Epidermal melanocyte (primary cell): Measurements from ENCODE around the gene CASQ2.
A peak's percentile ranks its signal among the peaks of the same experiment; 100 is the strongest.

Experiments
- DNase-seq: peaks from one replicate; pipeline ENCODE4 v3.0.0; 2011; ENCODE audit warnings: low spot score; ENCODE audit not compliant: insufficient read length

The CASQ2 gene

GRCh38 chr1:115729756-115730155 is 38.8 kb downstream of the CASQ2 start:
- no peak for DNase-seq

GRCh38 chr1:115728341-115728740 is 40.2 kb downstream of the CASQ2 start:
- no peak for DNase-seq

DNA sequence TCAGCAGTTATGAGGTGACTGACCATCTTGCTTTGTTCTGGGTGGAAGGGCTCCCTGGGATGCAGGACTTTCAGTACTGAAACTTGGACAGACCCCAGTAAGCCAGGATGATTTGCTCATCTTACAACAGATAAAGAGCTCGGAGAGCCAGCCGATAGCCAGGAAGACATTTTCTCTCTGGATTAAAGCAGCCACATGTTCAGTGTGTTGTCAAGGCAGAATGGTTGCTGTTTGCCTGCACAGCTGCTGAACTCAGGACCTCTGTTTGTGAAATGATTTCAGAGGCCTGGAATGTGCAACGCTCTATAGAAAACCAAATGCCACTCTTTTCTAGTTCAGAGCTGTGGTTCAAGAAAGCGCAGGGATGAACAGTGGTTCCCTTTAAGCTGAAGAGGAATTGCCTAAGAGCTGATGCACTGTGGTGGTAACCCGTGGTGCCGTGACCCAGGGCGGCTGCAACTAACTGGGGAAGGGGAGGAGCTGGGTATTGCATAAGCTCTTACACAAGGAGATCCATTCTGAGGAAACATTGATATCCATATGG is 40.7 kb downstream of the CASQ2 start:
- peak; percentile 66 for DNase-seq

- no peak for DNase-seq
Observed at GRCh38 chr1:115726570-115726969, 41.9 kb downstream of the CASQ2 start.

DNA sequence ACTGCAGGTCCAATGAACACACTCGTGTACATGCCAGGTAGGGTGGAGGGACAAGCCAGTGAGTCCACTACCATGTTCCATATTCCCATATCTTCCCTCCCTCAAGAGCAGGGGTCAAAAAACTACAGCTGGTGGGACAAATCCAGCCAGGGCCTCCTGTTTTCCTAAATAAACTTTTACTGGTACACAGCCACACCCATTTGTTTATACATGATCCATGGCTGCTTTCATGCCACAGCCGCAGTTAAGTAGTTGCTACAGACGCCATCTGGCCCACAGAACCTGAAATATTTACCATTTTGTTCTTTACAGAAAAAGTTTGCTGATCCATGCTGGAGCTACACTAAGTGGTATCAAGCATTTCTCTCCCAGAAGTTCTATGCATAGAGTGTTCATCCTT is 42.4 kb downstream of the CASQ2 start:
- DNase-seq: no peak

- no peak for DNase-seq
Observed at GRCh38 chr1:115725600-115725999, 42.9 kb downstream of the CASQ2 start.

GRCh38 chr1:115723756-115724155 is 44.8 kb downstream of the CASQ2 start:
- no peak for DNase-seq

DNA sequence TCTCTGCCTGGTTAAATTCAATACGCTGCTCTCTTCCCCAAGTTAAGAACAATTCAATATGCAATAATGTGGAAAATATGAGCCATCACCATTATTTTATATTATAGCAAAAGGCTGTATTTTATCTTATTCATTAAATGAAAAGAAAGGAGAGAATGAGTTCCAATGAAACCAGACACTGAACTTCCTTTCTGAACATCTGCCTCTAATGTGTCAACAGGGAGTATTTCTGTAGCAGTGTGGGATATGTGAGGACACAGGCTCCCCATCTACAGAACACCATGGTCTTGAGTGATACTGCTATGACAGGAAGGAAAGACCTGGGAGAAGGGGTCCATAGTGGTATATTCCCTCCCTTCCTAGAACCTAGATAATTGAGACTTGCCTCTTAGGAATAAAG is 46.3 kb downstream of the CASQ2 start:
- DNase-seq: no peak

- DNase-seq: no peak
Observed at GRCh38 chr1:115719285-115719684, 49.2 kb downstream of the CASQ2 start.

DNA sequence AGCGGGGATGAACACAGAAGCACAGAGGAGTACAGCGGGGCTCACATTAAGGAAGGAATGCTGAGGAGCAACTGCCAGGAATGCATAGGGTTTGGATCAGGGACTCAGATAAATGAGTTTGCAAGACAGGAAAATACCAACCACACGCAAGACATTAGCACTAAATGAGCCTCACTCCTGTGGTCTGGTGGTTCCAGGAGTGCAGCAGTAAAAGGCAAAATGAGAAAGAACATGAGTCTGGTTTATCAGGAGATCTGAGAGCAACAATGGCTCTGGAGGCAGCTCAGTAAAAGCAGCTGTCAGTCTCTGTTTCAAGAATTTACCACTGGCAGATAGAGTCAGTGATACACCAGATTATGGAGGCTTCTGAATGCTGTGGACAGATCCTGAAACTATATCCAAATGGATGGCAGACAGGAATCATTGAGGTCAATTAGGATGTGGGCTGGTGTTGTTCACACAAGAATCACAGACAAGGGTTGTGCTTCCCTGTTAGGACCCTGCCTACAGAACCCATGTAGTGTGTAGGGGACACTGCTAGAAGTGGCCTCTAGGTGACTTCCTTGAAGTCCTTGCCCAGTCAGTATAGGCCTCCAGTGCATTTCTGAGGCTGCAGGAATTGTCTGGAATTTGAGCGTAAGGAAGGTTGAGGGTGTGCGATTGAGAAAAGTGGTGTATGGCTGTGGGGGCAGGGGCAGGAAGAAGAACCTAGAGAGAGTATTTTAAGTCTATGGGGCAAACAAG is 50.3 kb downstream of the CASQ2 start:
- DNase-seq: no peak

GRCh38 chr1:115717541-115717940 is 51.0 kb downstream of the CASQ2 start:
- no peak for DNase-seq

GRCh38 chr1:115714572-115715141 is 53.9 kb downstream of the CASQ2 start:
- no peak for DNase-seq

GRCh38 chr1:115713906-115714305 is 54.6 kb downstream of the CASQ2 start:
- no peak for DNase-seq

DNA sequence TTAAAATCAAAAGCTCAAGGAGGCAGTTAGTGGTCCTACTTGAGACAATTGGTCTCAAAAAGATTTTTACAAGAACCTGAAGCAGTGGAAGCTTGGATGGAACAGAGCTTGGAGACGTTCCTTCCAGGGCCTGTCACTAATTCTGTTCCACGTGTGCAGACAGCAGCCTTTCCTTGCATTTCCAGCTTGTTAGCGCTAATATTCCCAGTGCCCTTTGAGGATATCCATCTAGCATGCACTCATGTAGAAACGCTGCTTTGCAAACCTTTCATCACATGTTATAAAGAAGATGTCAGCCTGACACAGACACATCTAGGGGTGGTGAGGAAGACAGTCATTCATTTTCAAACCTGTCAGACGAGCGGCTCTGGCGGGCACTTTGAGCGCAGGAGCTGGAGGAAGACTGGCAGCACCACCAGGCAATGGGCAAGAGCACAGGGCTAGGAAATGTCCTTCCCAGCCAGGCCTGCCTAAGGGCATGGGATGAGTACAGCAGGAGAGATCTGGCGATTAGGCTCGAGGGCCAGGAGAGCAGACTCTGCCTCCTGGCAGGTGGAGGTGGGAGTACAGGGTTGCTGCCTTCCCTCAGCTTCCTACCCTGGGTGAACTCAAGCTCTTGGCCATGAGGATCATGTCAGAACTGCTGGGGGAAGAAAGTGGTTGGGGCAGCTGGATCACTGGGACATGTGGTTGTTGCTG is 55.5 kb downstream of the CASQ2 start:
- no peak for DNase-seq

- DNase-seq: no peak
Observed at GRCh38 chr1:115710859-115711624, 57.5 kb downstream of the CASQ2 start.

GRCh38 chr1:115706587-115707425 is 61.7 kb downstream of the CASQ2 start:
- DNase-seq: no peak

DNA sequence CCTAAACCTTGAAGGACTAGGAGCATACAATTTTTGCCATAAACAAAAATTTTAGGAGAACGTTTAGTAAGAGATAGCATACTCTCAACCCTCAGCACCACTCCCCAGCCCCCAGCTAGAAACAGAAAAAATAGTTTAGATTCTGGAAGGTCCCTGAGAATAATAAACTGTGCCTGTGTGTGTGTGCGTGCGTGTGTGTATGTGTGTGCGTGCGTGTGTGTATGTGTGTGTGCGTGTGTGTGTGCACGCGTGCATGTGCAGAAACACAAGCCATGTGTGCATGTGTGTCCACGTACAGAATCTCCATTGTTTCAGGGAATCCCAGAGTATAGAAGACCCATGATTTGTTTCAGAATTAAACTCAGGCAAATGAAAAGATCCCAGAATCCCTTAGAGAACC is 62.6 kb downstream of the CASQ2 start:
- DNase-seq: no peak

DNA sequence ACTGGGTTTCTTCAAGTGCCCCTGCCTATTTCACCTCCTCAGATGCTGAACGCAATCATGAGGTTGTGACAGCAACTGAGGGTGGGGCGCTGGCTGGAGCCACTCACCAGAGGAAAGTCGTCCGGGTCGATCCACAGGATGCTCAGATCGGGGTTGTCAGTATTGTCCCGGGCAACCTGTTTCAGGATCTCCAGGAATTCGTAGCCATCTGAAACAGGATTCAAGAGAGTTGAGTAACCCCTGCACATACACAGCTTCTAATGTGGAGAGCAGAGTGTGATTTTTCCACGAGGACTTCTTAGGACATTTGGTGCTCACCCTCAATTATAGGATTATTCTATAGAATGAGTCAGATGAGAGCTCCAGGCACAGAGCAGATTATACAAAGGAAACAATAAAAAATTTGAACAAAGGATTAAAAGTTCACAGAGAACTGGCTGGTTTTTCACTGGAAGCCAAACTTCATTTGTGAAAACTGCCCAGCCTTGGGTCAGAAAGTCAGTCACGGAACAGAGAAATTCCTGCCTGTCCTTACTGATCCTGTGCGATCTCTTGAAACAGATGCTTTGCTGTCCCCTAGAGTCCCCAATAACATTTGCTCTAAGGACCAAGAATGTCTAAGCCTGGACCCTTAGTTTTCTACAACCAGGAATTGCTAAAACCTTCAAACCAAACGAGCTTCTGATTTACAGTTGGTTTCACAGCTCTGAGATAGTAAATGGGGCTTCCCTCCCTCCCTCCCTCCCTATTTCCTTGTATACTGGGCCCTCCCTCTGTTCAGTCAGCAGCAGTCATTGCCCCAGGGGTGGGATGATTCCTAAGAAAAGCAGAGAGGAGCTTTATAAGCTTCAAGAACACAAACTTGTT is 63.2 kb downstream of the CASQ2 start:
- peak; percentile 33 for DNase-seq

- DNase-seq: no peak
Observed at GRCh38 chr1:115702959-115703358, 65.6 kb downstream of the CASQ2 start.

DNA sequence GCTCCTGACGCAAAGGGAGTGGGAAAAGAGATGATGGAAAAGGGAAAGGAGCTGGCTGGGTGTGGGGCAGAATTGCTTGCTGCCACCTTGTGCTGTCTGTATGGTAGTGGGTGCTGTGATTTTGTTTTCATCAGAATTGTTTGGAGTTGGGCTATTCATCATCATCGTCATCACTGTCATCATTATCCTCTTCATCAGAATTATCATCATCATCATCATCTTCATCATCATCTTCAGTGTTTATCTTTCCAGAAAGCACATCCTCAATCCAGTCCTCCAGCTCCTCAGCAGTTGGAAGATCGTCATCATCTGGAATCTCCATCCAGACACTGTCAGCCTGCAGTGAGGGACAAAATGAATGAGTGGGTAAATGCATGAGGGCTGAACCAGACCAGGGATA is 67.4 kb downstream of the CASQ2 start:
- DNase-seq: no peak
